ENCODE measurements around the gene PEX5. TPM values are rescaled to one million over a fixed set of nuclear protein-coding genes. Genes with fewer than 3 reads are reported as not detected.
"Not testable (repeated sequence)": the region's sequence is repeated elsewhere in the genome, so short reads cannot be mapped to it uniquely, and the experiment has no call there.

PEX5 gene
- total RNA-seq, 1 donor from 2014 or later, result 43.3 TPM

GRCh38 chr12:7160183-7160582 is 29.3 kb upstream of the PEX5 start:
- no peak for DNase-seq (ENCODE audit: low spot score)

DNA sequence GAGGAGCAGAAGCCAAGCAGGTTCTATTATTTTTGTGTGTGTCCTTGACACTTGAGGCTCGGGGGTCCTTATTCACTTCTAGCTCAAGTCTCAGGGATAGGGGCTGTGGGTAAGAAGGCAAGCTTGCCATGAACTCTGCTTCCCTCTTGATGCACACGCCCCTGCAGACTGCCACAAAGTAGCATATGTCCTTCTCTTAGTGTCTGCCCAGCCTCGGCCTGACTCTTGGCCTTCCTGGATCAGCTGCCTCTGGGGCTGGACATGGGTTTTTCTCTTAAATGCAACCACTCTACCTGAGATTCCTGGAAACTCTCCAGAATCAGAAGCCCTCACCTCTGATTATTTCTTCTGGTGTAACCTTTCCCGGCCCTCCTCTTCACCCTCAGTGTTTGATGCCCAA is 28.2 kb upstream of the PEX5 start:
- no peak for DNase-seq (ENCODE audit: low spot score)

GRCh38 chr12:7161811-7162210 is 27.7 kb upstream of the PEX5 start:
- peak; percentile 87 for DNase-seq (ENCODE audit: low spot score)

GRCh38 chr12:7162691-7163114 is 26.8 kb upstream of the PEX5 start:
- DNase-seq (ENCODE audit: low spot score), result peak; percentile 35

GRCh38 chr12:7169951-7170350 is 19.5 kb upstream of the PEX5 start:
- no peak for DNase-seq (ENCODE audit: low spot score)

DNA sequence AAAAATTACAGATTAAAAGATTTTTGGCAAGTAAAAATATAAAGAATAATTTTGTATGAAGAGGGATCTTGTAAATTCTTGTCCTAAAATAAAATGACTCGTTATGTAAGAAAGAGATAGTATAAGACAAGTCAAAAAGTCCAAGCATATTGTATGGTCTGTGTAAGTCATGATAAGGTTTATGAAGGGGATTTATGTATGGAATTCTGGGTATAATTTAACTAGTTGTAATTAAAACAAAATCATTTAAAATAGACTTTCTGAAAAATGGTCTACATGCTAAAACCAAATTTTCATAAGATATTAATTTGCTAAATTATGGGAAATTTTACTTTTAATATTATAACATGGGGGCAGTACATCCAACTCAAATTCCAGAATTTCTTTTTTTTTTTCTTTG is 17.6 kb upstream of the PEX5 start:
- no peak for DNase-seq (ENCODE audit: low spot score)

- DNase-seq (ENCODE audit: low spot score), result no peak
These were observed 14.0 kb upstream of the PEX5 start for GRCh38 chr12:7175493-7175892.

GRCh38 chr12:7176595-7176994 is 12.9 kb upstream of the PEX5 start:
- no peak for DNase-seq (ENCODE audit: low spot score)

- DNase-seq (ENCODE audit: low spot score), result no peak
These were observed 11.0 kb upstream of the PEX5 start for GRCh38 chr12:7178481-7178880.

DNA sequence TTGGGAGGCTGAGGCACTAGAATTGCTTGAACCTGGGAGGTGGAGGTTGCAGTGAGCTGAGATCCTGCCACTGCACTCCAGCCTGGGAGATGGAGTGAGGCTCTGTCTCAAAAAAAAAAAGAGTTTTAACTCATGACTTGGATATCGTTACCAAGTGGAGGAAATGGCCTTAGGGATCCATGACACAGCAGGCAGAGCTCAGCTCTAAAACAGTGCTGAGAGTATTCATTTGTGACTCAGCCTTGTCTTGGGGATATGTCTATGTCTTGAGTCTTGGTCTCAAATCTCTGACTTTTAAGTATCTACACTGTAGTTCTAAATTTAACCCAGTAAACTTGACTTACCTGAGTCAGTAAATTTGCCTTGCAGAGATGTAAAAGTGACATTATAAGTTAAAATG is 8.8 kb upstream of the PEX5 start:
- no peak for DNase-seq (ENCODE audit: low spot score)

- DNase-seq (ENCODE audit: low spot score), result not testable (repeated sequence)
These were observed 3.4 kb upstream of the PEX5 start for GRCh38 chr12:7186058-7186457.

DNA sequence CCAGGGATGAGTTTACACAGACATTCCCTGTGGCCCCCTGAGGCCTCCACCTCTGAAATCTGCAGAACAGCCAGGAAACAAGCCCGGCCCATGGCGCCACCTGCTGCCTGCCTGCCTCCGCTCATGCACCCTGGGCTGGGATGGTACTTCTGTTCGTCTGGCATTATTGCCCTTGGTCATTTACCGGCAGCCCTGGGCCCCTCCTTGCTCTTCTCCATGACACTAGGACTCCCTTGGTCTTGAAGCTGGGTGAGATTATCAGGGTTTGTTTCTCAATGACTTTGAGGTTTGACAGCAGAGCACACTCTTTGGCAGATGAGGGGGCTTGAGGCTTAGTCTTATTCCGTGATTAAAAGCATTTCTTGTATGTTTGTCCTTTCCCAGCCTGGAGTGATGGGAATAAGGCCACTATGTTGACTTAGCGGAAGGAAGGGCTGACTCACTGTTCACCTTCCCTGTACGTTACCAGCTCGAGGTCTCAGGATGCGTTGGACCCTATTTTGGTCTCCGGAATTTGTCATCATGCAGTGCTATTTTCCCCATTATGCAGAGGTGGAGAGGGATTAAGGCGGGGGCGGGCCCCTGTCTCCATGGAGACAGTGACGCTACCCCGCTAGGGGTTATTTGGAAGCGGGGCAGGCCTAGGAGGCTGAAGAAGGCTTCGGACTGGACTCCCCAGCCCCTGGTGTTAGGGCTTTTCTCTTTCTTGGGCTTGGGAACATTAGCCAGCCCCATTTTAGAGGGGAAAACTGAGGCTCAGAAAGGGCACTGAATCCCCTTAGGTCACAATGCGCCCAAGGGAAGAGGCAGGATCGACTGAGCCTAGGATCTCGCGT is 706 bp upstream of the PEX5 start:
- peak; percentile 70 for DNase-seq (ENCODE audit: low spot score)

DNA sequence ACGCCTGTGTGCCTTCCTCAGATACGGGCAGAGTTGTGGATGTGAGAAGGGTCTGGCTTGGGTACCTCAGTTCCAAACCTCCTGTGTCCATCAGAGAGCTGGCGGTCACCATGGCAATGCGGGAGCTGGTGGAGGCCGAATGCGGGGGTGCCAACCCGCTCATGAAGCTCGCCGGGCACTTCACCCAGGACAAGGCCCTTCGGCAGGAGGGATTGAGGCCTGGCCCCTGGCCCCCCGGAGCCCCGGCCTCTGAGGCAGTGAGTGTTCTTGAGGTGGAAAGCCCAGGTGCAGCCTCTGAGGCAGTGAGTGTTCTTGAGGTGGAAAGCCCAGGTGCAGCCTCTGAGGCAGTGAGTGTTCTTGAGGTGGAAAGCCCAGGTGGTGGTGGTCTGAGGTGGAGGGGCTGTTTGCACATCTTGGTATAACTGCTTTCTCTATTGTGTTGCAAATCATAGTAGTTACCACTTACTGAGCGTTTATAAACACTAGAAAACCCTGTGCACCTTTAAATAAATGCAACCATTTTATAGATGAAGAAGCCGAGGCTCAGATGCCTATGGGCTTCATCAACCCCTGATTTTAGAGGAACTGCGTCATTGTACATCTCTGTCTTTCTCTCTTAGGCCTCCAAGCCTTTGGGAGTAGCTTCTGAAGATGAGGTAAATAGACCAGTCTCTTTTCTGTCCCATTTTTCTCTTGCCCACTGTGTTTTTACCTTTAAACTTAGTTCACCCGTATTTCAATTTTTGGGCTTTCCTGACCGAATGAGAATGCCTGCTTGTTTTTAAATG is 976 bp downstream of the PEX5 start:
- DNase-seq (ENCODE audit: low spot score), result no peak

GRCh38 chr12:7193674-7194073 is 4.2 kb downstream of the PEX5 start:
- peak; percentile 80 for DNase-seq (ENCODE audit: low spot score)

- DNase-seq (ENCODE audit: low spot score), result no peak
These were observed 8.4 kb downstream of the PEX5 start for GRCh38 chr12:7197841-7198240.

GRCh38 chr12:7203109-7203508 is 13.6 kb downstream of the PEX5 start:
- no peak for DNase-seq (ENCODE audit: low spot score)

GRCh38 chr12:7205091-7205490 is 15.6 kb downstream of the PEX5 start:
- DNase-seq (ENCODE audit: low spot score), result no peak

- no peak for DNase-seq (ENCODE audit: low spot score)
These were observed 17.2 kb downstream of the PEX5 start for GRCh38 chr12:7206691-7207090.

DNA sequence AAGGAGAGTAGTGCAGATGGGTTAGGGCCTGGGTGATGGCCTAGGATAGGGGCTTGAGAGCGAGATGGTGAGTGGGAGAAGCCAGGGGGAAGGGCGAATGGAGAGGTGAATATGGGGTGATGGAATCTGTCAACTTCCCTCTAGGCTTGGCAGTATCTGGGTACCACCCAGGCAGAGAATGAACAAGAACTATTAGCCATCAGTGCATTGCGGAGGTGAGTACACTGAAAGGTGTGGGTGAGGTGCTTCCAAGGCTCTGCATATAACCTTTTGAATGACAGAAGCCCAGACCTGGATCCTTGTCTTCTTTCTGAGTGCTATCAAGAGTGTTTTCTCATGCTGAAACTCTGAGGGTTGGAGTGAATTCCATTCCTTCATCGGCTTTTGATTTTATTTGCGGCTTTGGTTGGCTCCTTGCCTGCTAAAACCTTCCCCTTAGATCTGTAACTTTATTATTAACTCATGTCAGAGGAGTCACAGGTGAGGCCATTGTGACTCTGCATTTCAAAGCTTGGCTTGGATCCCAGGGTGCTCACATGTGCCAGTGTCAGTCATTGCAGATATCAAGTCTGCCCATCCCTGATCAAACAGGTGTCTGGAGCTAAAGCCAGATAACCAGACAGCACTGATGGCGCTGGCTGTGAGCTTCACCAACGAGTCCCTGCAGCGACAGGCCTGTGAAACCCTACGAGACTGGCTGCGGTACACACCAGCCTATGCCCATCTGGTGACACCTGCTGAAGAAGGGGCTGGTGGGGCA is 18.6 kb downstream of the PEX5 start:
- no peak for DNase-seq (ENCODE audit: low spot score)

- no peak for DNase-seq (ENCODE audit: low spot score)
These were observed 20.5 kb downstream of the PEX5 start for GRCh38 chr12:7209958-7210357.

DNA sequence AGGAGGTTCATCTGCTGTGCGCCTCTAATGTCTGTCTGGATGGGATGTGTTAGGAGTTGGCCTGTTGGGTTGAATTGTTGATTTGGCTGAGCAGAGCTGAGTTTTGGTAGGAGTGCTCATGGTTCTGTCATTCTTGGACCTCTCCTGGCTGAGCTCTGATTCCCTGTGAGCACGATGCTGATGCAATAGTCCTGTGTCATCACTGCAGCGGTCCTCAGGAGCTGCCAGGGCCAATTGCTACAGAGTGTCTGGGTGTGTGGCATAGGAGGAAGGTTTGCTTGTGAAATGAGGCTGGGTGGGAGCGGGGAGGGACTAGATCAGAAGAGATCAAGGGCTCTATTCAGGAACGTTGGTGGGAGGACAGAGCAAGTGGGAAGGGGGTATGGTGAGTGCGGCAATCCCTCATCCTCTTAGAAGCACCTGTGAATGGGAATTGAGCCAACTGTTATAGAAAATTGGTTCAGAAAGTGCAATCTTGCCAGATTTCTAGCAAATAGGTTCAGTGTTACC is 21.2 kb downstream of the PEX5 start:
- no peak for DNase-seq (ENCODE audit: low spot score)

- DNase-seq (ENCODE audit: low spot score), result no peak
These were observed 23.2 kb downstream of the PEX5 start for GRCh38 chr12:7212678-7213077.

Data from umbilical cord (tissue), 2 donors.